ENCODE results near the gene TECPR2.

TECPR2 gene

GRCh38 chr14:102500158-102500662 lies 137.5 kb downstream of the TECPR2 start:
- no peak for DNase-seq

GRCh38 chr14:102500713-102501112 lies 138.0 kb downstream of the TECPR2 start:
- DNase-seq, result no peak

- DNase-seq, result no peak
Measured at GRCh38 chr14:102501751-102502315, 139.1 kb downstream of the TECPR2 start.

GRCh38 chr14:102502571-102502970 lies 139.8 kb downstream of the TECPR2 start:
- DNase-seq, result no peak

- no peak for DNase-seq
Measured at GRCh38 chr14:102503641-102504327, 141.0 kb downstream of the TECPR2 start.

- DNase-seq, result no peak
Measured at GRCh38 chr14:102504328-102504999, 141.7 kb downstream of the TECPR2 start.

- DNase-seq, result no peak
Measured at GRCh38 chr14:102505000-102505619, 142.4 kb downstream of the TECPR2 start.

- DNase-seq, result no peak
Measured at GRCh38 chr14:102505775-102506625, 143.3 kb downstream of the TECPR2 start.

- DNase-seq, result no peak
Measured at GRCh38 chr14:102506626-102506925, 143.8 kb downstream of the TECPR2 start.

GRCh38 chr14:102507081-102507856 lies 144.5 kb downstream of the TECPR2 start:
- DNase-seq, result no peak

GRCh38 chr14:102507857-102508312 lies 145.1 kb downstream of the TECPR2 start:
- DNase-seq, result no peak

- DNase-seq, result no peak
Measured at GRCh38 chr14:102508410-102508773, 145.7 kb downstream of the TECPR2 start.

GRCh38 chr14:102508774-102509745 lies 146.3 kb downstream of the TECPR2 start:
- DNase-seq, result no peak

GRCh38 chr14:102509746-102510615 lies 147.2 kb downstream of the TECPR2 start, which contains the start of gene ANKRD9:
Gene ANKRD9, minus strand, starts transcription at chr14:102509776. Its CDS starts 1,887 bp downstream, at chr14:102507889.
- peak; percentile 89 for DNase-seq

GRCh38 chr14:102510616-102511520 lies 148.1 kb downstream of the TECPR2 start:
- DNase-seq, result no peak

- no peak for DNase-seq
Measured at GRCh38 chr14:102511538-102511937, 148.8 kb downstream of the TECPR2 start.

- no peak for DNase-seq
Measured at GRCh38 chr14:102512793-102513300, 150.1 kb downstream of the TECPR2 start.
